Prostate gland (tissue), 2 donors: ENCODE measurements around the gene SCYL1.

Experiments
- CTCF ChIP-seq, 4 experiments: fragments of 200-600 bp in 2 of 4; fragments of 450-650 bp in 2 of 4; sonication (generic) in 2 of 4; IDR thresholded peaks; 1 replicate in 3 of 4; 2 replicates in 1 of 4; pipeline ENCODE4 v1.5.1; 2016 to 2019; ENCODE audit warnings: antibody characterized with exemption in 4 of 4, mild to moderate bottlenecking in 2 of 4, moderate library complexity in 2 of 4
- POLR2A ChIP-seq: fragments of 450-650 bp; IDR thresholded peaks from one replicate; pipeline ENCODE4 v1.6.1; 2016; ENCODE audit warnings: antibody characterized with exemption, mild to moderate bottlenecking
- POLR2AphosphoS5 ChIP-seq: sonication (generic); formaldehyde crosslinking; IDR thresholded peaks from one replicate; pipeline ENCODE4 v1.6.1; 2017; ENCODE audit warnings: antibody characterized with exemption

DNA sequence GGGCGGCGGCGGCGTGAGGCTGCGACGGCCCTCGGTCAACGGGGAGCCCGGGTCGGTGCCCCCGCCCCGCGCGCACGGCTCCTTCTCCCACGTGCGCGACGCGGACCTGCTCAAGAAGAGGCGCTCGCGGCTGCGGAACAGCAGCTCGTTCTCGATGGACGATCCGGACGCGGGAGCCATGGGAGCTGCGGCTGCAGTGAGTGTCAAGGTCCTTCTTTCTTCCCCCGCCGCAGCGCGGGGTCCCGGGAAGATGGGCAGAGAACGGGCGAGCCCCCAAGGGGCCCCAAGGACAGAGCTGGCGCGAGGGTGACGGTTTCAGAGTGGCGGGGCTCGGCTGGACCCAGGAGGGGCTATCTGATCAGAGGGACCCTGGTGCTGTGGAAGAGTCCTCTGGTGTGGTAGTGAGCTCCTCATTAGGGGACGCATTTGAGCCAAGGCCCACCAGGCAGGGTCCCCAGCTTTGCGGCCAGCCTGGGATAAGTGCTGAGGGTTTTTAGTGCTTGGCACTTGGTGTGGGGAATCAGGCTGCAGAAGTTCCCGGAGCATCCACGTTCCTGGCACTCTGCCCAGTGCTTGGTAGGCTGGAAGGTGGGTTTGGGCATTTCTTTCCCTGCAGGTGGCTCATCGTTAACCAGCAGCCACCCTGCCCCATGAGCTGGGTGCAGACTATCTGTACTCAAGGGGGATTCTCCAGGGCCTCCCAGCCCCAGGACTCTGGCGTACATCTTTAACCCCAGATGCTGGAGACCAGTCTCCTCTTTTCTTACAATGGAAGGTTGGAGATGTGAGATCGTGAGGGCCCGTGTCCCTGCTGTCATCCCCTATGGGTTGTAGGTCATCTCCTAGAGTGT, 60.7 kb downstream of the SCYL1 start:
- TF ChIP-seq POLR2AphosphoS5 (no peak), CTCF (IDR thresholded peaks at IDR 0.05) (no peak), POLR2A (no peak)
